ENCODE data around the gene LRRC45.

The LRRC45 gene

DNA sequence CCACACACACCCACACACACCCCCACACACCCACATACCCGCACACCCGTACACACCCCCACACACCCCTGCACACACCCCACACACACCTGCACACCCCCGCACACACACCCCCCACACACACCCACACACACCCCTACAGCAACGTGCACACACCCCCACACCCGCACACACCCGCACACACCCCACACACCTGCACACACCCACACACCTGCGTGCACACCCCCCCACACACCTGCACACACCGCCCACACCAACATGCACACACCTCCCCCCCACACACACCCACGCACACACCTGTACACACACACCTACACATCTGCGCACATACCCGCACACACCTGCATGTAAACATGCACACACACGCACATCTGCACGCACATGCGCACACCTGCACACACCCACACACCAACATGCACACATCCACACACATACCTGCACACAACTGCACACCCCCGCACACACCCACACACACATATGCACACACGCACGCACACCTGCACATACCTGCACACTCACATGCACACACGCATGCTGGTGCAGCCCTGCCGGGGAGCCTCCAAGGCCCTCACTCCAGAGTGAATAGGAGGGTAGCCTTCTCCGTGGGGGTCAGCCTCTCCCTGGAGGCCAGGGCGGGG is 38.2 kb upstream of the LRRC45 start:
- Histone ChIP-seq H3K4me3 (ENCODE audit: low read length) (no peak overlapping the region), H3K27me3 (ENCODE audit: control insufficient read depth, insufficient read depth, low read length) (no peaks in the 10 kb centered on the region), H3K36me3 (ENCODE audit: control insufficient read depth, low read depth, low read length) (peaks cover 18% of the 10 kb centered on the region), H3K27ac (ENCODE audit: low read length) (no peak overlapping the region), H3K9me3 (ENCODE audit: control insufficient read depth, low read depth, low read length) (no peaks in the 10 kb centered on the region), H3K9ac (ENCODE audit: low read length) (no peak overlapping the region), H3K4me1 (ENCODE audit: control insufficient read depth, low read depth, low read length) (no peaks in the 10 kb centered on the region)

DNA sequence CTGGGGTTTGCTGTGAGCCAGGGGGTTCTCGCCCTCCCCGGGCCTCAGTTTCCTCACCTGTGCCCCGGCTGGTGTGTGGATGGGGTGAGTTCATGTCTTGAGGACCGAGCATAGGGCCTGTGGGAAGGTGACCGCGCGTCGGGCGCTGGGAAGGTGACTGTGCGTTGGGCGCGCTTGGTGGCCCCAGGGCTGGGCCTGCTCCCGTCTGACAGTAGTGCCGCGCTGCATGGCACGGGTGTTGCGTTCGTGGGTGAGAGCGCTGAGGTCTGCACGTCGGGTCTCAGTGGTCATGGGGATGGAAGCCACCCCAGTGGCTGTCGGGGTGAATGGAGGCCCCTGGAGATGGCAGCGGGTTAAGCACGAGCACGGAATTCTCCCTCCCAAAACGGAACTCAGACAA is 36.5 kb upstream of the LRRC45 start:
- Histone ChIP-seq H3K36me3 (ENCODE audit: control insufficient read depth, low read depth, low read length) (peaks cover 14% of the 10 kb centered on the region), H3K4me1 (ENCODE audit: control insufficient read depth, low read depth, low read length) (peaks cover 4% of the 10 kb centered on the region), H3K9me3 (ENCODE audit: control insufficient read depth, low read depth, low read length) (no peaks in the 10 kb centered on the region), H3K9ac (ENCODE audit: low read length) (no peak overlapping the region), H3K27me3 (ENCODE audit: control insufficient read depth, insufficient read depth, low read length) (no peaks in the 10 kb centered on the region), H3K27ac (ENCODE audit: low read length) (no peak overlapping the region), H3K4me3 (ENCODE audit: low read length) (no peak overlapping the region)

DNA sequence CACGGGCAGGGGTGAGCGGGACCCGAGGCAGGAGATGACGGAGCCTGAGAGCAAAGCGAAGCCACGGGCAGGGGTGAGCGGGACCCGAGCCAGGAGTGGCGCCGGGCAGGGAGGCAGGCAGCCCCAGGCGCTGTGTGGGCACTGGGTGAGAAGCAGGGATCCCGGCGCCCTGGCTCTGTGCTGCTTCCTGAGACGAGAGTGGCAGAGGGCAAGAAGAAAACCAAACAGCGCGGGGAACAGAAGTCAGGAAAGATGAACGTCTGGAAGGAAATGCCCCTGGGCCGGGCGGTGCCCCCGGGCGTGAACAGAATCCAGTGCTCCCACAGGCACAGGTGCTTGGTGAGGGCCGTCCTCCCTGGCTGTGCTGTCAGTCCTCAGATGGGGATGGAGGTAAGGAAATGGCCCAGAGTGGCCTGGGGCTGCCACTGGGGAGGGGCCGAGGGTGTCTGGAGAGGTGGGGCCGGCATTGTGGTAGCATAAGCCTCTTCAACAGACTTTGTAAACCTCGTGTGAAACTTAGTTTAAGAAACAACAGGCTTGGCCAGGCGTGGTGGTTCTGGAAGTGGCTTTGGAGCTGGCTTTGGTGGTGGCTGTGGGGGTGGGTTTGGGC is 35.8 kb upstream of the LRRC45 start:
- Histone ChIP-seq H3K36me3 (ENCODE audit: control insufficient read depth, low read depth, low read length) (peaks cover 14% of the 10 kb centered on the region), H3K9me3 (ENCODE audit: control insufficient read depth, low read depth, low read length) (no peaks in the 10 kb centered on the region), H3K27ac (ENCODE audit: low read length) (no peak overlapping the region), H3K9ac (ENCODE audit: low read length) (no peak overlapping the region), H3K4me3 (ENCODE audit: low read length) (no peak overlapping the region), H3K4me1 (ENCODE audit: control insufficient read depth, low read depth, low read length) (peaks cover 9% of the 10 kb centered on the region), H3K27me3 (ENCODE audit: control insufficient read depth, insufficient read depth, low read length) (no peaks in the 10 kb centered on the region)

DNA sequence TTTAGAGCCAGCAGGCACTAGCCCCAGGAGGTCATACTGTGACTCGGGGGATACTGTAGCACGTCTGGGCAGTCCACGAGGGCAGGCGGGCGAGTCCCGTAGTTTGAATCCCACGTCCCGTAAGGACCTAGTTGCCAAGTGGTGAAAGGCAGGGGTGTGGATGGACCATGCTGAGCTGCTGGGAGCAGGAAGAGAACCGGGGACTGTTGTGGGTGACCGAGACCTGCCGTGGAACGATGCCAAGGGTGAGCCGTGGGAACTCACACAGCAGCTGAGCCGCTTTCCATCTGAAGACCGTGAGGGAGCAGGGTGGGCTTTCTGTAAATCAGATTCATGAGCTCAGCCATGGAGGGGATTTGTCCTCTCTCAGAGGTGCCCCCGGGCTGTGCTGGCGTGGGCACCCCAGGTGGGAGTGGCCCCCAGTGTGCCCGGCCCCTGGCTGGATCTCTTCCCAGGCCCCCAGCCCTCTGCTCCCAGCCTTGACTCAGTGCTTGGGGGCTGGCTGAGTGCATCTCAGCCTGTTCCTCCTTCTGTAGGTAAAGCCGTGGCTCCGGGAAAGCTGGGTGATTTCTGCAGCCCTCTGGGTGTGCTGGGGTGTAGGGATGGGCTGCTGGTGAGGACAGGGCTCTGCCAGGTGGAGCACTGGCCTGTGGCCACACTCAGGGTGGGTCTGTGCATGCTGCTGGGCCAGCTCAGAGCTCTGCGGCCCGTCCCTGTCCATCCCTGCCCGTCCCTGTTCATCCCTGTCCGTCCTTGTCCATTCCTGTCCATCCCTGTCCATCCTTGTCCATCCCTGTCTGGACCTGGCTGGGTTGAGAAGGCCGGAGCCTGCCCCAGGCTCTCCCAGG is 32.0 kb upstream of the LRRC45 start:
- H3K9ac ChIP-seq (ENCODE audit: low read length): no peak overlapping the region
- H3K27ac ChIP-seq (ENCODE audit: low read length): no peak overlapping the region
- no peaks in the 10 kb centered on the region for H3K36me3 ChIP-seq (ENCODE audit: control insufficient read depth, low read depth, low read length)
- peaks cover 20% of the 10 kb centered on the region for H3K4me1 ChIP-seq (ENCODE audit: control insufficient read depth, low read depth, low read length)
- no peaks in the 10 kb centered on the region for H3K27me3 ChIP-seq (ENCODE audit: control insufficient read depth, insufficient read depth, low read length)
- no peak overlapping the region for H3K4me3 ChIP-seq (ENCODE audit: low read length)
- H3K9me3 ChIP-seq (ENCODE audit: control insufficient read depth, low read depth, low read length): no peaks in the 10 kb centered on the region

DNA sequence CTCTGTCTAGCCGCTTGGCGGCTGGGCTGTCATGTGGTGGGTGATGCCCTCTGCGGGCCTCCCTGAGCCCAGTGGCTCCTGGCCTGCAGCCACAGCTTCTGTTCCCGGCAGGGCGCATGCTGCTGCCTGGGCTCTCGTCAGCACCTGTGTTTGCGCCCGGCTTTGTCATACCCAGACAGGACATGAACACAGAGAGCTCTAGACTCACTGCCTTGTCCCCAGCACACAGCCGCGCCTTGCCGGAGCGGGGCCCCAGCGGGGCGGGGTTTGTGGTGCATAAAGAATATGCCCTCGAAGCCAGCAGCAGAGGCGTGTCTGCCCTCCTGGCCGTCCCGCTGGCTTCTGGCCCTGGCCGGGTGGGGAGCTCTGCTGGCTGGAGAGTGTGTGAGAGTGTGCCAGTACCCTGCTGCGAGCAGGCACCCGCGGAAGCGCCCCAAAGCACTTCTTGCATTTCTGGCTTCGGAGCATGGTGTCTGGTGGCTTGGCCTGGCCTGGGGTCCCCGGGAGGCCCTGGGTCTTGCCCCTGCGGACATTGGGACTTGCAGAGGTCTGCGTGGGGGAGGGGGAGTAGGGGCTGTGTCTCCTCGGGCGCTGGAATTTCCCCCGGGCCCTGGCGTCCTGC is 31.3 kb upstream of the LRRC45 start:
- no peak overlapping the region for H3K9ac ChIP-seq (ENCODE audit: low read length)
- H3K36me3 ChIP-seq (ENCODE audit: control insufficient read depth, low read depth, low read length): no peaks in the 10 kb centered on the region
- H3K4me1 ChIP-seq (ENCODE audit: control insufficient read depth, low read depth, low read length): peaks cover 20% of the 10 kb centered on the region
- H3K27ac ChIP-seq (ENCODE audit: low read length): no peak overlapping the region
- H3K4me3 ChIP-seq (ENCODE audit: low read length): no peak overlapping the region
- H3K9me3 ChIP-seq (ENCODE audit: control insufficient read depth, low read depth, low read length): no peaks in the 10 kb centered on the region
- H3K27me3 ChIP-seq (ENCODE audit: control insufficient read depth, insufficient read depth, low read length): no peaks in the 10 kb centered on the region

DNA sequence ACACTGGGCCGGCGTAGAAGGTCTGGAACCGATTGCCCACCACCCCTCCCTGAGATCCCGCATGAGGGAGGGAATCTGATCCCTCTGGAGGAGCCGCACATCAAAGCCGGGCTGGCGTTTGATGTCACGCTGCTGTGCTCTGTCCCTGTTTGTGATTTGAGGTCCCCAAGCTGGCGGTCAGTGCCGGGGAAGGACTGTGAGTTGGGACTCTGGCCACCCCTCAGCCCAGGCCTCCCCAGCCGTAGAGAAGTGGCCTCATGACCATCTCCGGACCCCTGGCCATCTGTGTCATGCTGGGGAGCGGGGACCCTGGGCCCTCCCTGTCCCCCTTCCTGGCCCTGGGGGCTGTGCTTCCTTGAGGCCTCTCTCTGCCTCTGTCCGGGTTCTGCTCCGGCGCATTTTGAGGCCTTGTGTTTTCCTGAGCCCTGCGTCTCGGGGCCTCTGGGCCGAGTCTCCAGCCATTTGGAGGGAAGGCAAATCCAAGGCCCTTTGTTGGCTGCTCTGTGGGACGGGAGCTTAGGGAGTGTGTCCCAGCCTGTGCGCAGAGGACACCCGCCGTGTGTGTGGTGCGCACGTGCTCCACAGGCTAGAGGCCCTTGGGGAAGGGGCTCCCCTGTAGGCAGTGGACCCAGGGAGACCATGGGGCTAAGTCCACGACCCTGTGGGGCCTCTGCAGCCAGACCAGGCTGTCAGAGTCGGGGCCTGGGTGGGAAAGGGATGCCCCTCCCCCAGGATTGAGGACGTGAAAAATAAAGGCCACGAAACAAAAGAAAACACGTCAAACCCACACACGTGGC is 30.6 kb upstream of the LRRC45 start:
- Histone ChIP-seq H3K27me3 (ENCODE audit: control insufficient read depth, insufficient read depth, low read length) (no peaks in the 10 kb centered on the region), H3K9me3 (ENCODE audit: control insufficient read depth, low read depth, low read length) (no peaks in the 10 kb centered on the region), H3K36me3 (ENCODE audit: control insufficient read depth, low read depth, low read length) (no peaks in the 10 kb centered on the region), H3K4me3 (ENCODE audit: low read length) (no peak overlapping the region), H3K9ac (ENCODE audit: low read length) (no peak overlapping the region), H3K27ac (ENCODE audit: low read length) (no peak overlapping the region), H3K4me1 (ENCODE audit: control insufficient read depth, low read depth, low read length) (peaks cover 20% of the 10 kb centered on the region)

DNA sequence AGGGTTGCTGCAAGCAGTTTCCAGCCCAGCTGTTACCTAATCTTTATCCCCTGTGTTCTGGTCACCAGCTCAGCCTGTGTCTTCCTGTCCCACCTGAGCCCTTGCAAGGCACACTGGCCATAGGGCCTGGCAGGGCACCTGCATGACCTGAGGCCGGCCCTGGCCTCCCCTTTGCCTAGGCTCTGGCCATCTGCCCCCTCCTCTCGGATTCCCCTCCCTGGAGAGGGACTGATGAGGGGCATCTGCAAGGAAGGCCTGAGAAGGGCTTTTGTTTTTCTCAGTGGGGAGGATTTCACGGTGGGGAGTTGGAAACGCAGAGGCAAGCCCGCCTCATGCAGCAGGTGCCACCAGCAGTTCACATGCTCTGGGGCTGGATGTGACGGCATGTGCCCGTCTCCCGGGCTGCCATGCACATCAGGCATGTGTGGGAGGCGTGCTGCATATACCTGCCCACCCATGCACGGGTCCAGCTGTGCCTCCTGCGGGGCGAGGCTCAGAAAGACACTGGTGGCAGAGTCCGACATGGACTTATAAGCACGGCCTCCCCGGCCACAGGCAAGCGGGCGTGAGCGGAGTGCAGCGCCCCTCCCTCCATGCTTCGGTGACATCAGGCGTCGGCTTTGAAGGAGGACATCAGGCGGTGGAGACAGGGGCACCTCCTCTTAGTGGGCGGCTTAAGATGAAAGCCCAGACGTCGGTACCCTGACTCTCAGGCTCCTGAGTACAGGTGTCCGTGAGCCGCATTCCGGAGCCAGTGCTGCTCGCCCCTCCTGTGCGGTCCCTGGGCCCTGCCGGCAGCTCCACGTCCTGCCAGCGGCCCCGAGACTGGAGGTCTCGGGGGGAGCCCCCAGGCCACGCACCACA is 29.1 kb upstream of the LRRC45 start:
- Histone ChIP-seq H3K27me3 (ENCODE audit: control insufficient read depth, insufficient read depth, low read length) (no peaks in the 10 kb centered on the region), H3K27ac (ENCODE audit: low read length) (no peak overlapping the region), H3K4me1 (ENCODE audit: control insufficient read depth, low read depth, low read length) (peaks cover 20% of the 10 kb centered on the region), H3K36me3 (ENCODE audit: control insufficient read depth, low read depth, low read length) (no peaks in the 10 kb centered on the region), H3K9me3 (ENCODE audit: control insufficient read depth, low read depth, low read length) (no peaks in the 10 kb centered on the region), H3K9ac (ENCODE audit: low read length) (no peak overlapping the region), H3K4me3 (ENCODE audit: low read length) (no peak overlapping the region)

DNA sequence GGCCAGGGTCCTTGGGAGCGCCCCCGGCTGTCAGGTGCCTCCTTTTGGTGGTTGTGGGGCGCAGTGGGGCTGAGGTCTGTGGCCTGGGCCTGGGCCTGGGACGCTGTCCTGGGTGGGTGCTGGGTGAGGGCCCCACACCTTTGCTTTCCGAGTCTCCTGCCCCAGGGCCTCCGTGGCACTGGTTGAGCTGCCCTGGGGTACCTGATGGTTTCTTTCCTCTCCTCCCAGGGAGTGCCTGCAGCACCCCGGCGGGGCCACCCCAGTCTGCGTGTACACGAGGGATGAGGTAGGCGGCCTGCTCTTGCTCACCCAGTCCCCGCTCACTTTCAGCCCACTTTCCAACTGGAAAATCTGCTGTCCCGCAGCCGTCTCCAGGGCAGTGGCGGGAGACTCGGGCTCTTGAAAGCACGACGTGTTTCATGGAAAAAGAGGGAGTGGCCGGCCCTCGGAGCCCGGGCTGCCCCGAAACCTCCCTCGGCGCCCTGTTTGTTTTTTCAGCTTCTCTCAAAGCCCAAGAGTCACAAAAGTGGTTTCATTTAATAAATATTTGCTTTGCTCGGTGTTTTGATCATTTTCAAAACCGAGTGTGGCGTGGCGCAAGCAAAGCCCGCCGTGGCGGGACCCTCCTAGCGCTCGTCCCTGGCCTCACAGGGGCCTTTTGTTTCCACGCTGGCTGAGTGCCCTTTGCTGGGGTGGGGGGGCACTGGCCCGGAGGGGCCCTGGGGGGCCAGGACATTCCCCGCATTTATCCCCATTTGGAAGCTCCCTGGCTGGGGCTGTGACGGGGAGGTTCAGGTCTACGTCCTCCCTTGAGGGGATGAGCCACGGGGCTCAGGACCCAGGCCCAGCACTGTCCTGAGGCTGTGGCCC is 28.3 kb upstream of the LRRC45 start:
- no peak overlapping the region for H3K9ac ChIP-seq (ENCODE audit: low read length)
- H3K4me1 ChIP-seq (ENCODE audit: control insufficient read depth, low read depth, low read length): peaks cover 20% of the 10 kb centered on the region
- H3K27ac ChIP-seq (ENCODE audit: low read length): no peak overlapping the region
- H3K36me3 ChIP-seq (ENCODE audit: control insufficient read depth, low read depth, low read length): no peaks in the 10 kb centered on the region
- H3K9me3 ChIP-seq (ENCODE audit: control insufficient read depth, low read depth, low read length): no peaks in the 10 kb centered on the region
- H3K4me3 ChIP-seq (ENCODE audit: low read length): no peak overlapping the region
- H3K27me3 ChIP-seq (ENCODE audit: control insufficient read depth, insufficient read depth, low read length): no peaks in the 10 kb centered on the region

DNA sequence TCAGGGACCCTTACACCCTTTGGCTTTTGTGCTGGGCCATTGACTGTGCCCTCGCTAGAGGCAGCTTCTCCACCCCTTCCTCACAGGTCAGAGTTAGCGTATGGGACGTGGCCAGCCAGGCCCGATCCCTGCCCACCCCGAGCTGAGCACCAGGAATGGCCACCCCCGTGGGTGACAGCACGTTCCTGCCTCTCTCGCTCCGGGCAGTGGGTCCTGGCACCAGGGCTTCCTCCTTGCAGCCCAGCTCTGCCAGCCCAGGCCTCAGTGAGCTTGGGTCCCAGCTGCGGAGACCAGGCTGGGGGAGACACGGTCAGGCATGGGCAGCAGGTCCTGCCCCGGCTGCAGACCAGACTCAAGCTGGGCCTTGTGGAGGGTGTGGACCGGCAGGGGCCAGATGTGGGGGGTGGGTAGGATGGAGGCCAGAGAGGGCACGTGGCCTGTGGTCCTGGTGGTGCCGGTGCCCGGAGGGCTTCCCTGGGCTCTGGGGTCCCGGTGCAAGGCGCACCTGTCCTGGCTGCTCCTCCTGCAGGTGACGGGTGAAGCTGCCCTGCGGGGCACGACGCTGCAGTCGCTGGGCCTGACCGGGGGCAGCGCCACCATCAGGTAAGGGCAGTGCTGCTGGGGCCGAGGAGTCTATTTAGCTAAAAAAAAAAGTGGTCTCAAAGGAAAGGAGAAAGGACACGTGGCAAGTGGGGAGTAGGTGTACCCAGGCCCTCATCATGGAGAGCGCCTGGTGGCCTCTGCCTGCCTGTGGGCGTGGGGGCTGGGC is 27.5 kb upstream of the LRRC45 start:
- Histone ChIP-seq H3K9ac (ENCODE audit: low read length) (no peak overlapping the region), H3K4me1 (ENCODE audit: control insufficient read depth, low read depth, low read length) (peaks cover 18% of the 10 kb centered on the region), H3K4me3 (ENCODE audit: low read length) (no peak overlapping the region), H3K9me3 (ENCODE audit: control insufficient read depth, low read depth, low read length) (no peaks in the 10 kb centered on the region), H3K27ac (ENCODE audit: low read length) (no peak overlapping the region), H3K36me3 (ENCODE audit: control insufficient read depth, low read depth, low read length) (no peaks in the 10 kb centered on the region), H3K27me3 (ENCODE audit: control insufficient read depth, insufficient read depth, low read length) (no peaks in the 10 kb centered on the region)

All from iPS-18a (cell line).